HG03135 (cell line): Measurements from ENCODE around the gene CFAP221.

Source experiments
- ATAC-seq: cut with Tn5 transposase; IDR thresholded peaks from one replicate; pipeline ENCODE4 v1.9.1; 2021; ENCODE audit warnings: mild to moderate bottlenecking, moderate library complexity; ENCODE audit not compliant: unreplicated experiment

The CFAP221 gene

GRCh38 chr2:119544075-119544938, at the start of gene CFAP221:
CFAP221 (plus strand) TSS chr2:119544449; CDS start chr2:119546132, 1,683 bp downstream.
- peak; percentile 89 for ATAC-seq

DNA sequence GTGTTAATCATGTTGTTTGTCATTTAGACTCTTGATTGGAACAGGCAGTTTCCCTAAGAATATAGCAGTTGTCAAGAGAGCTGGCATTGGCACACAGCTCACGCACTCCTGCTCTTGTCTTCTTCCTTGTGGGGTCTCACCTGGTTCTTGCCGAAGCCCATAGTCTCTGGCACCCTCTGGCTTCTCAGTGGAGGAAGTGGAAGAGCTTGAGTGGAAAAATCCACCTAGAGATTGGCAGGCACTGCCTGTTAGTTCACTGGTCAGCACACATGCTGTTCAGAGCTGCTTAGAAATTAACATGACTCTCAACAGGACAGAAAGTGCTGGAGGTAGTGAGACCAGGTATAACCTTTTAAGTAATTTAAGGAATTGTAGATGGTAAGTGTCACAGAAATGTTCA, 48.3 kb upstream of the CFAP221 start:
- no peak for ATAC-seq

- no peak for ATAC-seq
Observed at GRCh38 chr2:119496682-119497081, 47.6 kb upstream of the CFAP221 start.

GRCh38 chr2:119508756-119509155, 35.5 kb upstream of the CFAP221 start:
- ATAC-seq = no peak

DNA sequence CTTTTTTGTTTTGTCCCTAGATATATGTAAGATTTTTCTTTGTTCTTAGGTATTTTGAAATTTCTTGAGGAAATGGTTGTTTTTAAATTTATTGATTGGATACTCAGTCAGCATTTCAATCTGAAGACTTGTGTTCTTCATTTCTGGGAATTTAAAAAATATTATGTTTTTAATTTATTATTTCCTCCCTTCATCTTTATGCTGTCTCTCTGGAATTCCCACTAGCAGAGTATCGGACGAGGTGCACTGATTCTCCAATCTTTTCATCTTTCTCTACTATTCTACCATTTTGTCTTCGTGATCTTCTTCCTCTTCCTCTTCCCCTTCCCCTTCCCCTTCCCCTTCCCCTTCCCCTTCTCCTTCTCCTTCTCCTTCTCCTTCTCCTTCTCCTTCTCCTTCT, 32.3 kb upstream of the CFAP221 start:
- ATAC-seq = no peak

DNA sequence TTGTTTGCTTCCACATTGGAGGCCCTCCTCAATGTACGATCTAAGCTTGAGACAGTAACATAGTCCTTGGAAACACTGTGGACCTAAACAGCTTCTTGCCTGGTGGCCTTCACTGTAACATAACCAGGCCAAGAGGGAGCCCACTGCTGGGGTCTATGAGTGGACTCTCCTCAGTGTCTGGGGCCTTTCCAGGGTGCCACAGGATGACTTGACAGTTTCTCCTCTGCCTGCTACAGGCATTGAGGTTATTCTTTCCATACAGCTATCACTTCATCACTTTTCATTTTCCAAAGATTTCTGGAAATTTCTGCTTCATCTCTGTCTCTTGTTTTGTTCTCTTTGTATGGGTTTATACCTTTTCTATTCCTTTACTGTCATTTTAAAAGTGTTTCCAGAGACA, 31.3 kb upstream of the CFAP221 start:
- no peak for ATAC-seq

- no peak for ATAC-seq
Observed at GRCh38 chr2:119513832-119514231, 30.4 kb upstream of the CFAP221 start.

DNA sequence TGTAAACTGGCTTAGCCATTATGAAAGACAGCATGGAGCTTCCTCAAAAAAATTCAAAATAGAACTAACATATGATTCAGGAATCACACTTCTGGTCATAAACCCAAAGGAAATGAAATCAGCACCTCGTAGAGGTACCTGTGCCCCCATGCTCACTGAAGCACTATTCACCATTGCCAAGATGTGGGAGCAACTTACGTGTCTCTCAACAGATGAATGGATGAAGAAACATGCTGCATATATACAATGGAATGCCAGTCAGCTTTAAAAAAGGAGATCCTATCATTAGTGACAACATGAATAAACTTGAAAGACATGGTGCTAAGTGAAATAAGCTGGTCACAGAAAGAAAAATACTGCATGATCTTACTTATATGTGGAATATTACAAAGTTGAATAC, 28.1 kb upstream of the CFAP221 start:
- ATAC-seq = no peak

DNA sequence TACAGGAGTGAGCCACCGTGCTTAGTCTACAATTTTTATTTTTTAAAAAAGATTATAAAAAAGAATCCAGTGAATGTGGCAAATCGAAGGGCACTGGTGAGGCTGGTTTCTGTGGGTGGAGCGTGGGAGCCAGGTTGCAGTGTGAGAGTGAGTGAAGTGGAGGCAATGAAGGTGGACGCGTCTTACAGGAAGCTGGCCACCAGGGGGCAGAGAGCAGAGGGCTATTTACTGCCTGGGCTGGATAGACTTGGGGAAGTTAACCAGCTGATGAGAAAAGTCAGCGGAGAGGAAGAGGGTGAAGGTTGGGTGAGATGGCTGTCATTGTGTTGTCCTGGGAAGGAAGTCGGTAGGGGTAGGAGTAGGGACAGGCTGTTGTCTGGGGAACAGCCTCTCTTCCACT, 26.8 kb upstream of the CFAP221 start:
- peak; percentile 92 for ATAC-seq

DNA sequence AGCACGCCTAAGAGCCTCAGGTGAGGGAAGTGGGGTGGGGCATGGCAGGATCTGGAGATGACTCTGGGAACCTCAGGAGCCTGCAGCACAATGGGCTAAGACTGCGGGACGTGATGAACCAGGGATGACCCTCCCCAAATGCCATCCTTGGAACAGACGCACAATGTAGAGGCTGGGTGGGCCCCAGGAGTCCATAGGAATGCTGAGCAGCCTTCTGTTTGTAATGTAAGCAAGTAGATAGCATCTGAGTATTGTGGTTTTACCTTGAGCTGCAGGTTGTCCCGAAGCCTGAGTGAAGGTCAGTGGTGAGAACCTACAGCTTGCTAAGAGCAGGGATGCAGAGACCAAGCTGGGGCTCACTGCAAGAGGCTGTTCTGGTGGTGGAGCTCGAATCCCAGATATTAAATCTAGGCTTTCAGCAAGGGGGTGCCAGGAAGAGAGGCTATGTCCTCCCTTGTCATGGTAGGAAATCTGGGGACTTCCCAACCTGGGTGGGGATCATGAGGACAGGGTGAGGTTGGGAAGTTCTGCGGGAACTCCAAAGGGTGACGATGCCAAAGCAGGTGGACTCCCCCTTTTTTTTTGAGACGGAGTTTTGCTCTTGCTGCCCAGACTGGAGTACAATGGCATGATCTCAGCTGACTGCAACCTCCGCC, 25.7 kb upstream of the CFAP221 start:
- no peak for ATAC-seq

DNA sequence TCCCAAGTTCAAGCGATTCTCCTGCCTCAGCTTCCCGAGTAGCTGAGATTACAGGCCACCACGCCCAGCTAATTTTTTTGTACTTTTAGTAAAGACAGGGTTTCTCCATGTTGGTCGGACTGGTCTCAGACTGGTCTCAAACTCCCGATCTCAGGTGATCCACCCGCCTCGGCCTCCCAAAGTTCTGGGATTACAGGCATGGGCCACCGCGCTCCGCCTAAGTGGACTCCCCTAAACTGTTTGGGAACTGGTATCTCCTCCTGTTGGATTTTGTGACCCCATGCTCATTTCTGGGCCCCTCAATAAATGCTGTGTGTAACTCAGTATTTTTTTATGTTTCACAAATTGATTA, 25.2 kb upstream of the CFAP221 start:
- ATAC-seq = no peak

DNA sequence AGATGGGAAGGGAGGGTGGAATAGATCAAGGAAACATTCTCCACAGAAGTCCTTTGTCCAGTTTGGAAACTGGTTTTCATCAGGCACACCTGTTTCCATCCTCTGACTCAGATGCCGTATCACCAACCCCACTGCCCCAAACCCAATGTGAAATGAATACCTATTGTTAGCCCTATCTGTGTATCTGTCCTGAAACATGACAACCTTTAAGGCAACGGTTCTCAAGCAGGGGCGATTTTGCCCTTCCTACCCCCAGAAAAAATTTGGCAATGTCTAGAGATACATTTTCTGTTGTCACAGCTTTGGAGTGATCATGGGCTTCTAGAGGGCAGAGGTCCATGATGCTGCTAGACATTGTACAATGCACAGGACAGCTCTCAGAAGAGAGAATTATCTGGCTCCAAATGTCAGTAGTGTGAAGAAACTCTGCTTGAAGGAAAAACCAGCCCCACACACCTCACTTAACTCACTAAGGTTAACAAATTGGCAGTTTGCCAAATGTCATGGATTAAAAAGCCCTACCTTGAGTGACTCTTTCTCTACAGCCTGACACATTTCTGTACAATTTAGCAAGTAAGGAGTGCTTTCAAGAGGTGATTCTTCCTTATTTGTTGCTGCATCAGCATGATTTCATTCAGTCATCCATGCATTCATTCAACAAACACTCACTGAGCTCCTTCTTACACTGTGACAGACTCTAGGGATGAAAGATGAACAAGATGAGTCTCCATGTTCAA, 23.4 kb upstream of the CFAP221 start:
- no peak for ATAC-seq

GRCh38 chr2:119521433-119522050, 22.7 kb upstream of the CFAP221 start:
- no peak for ATAC-seq

DNA sequence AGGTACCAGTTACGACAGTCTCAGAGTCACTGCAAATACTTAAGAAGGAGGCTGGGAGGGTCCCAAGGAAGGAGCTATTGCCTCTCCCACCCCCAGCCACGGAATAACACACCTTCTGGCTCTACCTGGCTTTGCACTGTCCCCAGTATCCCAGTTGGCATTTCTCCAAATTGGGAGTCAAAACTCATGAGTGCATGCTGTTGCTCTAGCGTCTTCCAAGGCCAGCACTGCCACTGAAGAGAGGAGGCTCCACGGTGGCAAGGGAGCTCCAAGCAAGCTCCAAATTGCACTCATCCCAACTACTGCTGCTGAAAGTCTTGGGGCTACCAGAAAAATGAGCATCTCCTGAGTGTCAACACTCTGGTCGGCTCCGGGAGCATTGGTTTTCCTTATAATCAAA, 21.6 kb upstream of the CFAP221 start:
- ATAC-seq = no peak

GRCh38 chr2:119523383-119523951, 20.8 kb upstream of the CFAP221 start:
- no peak for ATAC-seq

DNA sequence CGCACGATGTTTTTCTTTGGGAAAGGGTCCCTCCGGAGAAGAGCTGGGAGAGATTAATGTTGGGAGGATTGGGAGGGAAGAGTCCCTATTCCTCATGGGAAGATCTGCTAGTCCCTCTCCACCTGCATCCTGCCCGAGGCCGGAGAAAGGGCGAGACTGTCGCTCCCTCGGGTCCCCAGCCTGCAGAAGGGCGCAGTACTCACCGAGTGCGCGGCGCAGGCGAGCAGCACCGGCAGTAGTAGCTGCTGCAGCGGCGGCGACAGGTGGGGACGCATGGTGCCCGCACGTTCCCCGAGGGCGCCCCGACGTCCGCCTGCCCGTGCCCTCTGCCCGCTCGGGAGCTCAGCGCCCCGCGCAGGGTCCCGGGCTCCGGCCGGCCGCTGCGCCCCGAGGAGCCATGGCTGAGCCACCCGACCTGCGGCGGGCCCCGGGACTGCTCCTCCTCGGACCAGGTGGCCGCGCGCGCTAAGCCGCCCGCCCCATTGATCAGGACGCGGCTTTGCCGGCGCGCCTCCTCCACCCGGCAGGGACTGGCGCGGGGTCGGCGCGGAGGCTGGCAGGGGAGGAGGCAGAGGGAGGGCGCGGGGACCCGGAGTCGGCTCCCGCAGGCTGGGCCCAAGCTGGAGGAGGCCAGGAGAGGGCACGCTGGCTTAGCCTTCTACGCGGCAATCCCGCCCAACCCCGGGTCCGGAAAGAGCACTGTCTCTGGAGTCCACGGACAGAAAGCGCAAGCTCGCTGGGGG, 20.1 kb upstream of the CFAP221 start, which contains the start of gene SCTR:
TSS of gene SCTR (minus strand) at position 532 of the 743 bp plus-strand sequence. CDS start at position 275, 257 bp downstream.
- ATAC-seq = no peak

DNA sequence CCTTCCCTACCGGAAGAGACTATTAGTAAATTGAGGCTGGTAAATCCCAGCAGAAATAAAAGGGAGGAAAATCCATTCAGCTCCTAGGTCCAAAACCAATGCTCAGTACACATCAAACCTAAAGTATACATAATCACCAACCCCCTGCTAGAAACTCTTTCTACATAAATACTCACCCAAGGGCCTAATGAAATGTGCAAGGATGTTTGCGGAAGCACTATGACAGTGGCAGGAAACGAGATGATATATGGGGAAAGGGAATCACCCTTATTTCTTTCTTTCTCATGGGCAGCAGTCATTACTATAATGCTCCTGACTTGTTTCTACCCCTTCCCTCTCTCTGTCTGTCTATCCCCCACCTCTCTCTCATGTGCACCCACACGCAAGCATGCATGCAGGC, 18.6 kb upstream of the CFAP221 start:
- ATAC-seq = no peak

DNA sequence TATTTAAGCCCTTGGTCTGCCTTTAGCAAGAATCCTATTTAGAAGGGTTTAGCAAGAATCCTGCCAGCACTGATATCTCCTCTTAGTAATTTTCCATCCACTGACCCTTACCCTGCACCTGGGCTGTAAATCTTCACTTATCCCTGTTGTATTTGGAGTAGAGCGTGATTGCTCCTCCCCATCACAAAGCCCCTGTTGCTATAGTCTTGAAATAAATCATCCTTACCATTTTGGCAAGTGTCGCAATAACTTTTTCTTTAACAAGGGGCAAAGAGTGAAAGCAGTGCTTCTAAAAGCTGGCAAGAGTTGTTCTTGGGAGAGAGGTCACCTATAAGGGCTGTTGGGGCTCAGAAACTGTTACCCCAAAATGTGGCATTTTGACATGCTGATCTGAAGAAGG, 16.2 kb upstream of the CFAP221 start:
- no peak for ATAC-seq

DNA sequence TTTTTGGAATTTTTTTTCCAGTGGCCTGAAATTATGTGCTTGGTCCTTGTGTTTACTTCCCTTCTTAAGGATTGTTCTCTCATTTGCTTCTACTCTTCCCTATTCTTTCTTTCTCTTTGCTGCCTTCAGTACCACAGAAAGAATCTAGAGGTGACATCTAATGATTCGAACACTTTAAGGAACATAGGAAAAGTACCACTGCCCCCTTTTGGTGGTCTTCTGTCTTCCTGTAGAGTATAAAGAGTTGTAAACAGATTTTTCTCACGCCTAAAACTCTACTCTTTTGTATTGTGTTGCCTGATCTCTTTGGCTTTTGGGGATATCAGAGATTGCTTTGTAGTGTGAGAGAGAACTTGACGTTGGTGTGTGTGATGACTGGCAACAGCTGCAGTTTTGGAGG, 13.0 kb upstream of the CFAP221 start:
- no peak for ATAC-seq

GRCh38 chr2:119533560-119533959, 10.7 kb upstream of the CFAP221 start:
- ATAC-seq = no peak
